OCI-LY3 (cell line): Measurements from ENCODE around the gene SDF2L1.

Experiments used
- EZH2phosphoT487 ChIP-seq: fragments of 200-600 bp; shearing (Covaris generic); IDR thresholded peaks from 2 replicates; pipeline ENCODE4 v1.6.1; 2018; ENCODE audit warnings: antibody characterized with exemption, mixed run types, low read depth
- TF ChIP-seq, protein P1 (sequence below): fragments of 200-600, 300-600 bp; sonication (generic); IDR thresholded peaks from 2 replicates; pipeline ENCODE4 v1.5.1; 2014; ENCODE audit warnings: antibody characterized with exemption, low read length, low read depth

- TF ChIP-seq, protein P1, sequence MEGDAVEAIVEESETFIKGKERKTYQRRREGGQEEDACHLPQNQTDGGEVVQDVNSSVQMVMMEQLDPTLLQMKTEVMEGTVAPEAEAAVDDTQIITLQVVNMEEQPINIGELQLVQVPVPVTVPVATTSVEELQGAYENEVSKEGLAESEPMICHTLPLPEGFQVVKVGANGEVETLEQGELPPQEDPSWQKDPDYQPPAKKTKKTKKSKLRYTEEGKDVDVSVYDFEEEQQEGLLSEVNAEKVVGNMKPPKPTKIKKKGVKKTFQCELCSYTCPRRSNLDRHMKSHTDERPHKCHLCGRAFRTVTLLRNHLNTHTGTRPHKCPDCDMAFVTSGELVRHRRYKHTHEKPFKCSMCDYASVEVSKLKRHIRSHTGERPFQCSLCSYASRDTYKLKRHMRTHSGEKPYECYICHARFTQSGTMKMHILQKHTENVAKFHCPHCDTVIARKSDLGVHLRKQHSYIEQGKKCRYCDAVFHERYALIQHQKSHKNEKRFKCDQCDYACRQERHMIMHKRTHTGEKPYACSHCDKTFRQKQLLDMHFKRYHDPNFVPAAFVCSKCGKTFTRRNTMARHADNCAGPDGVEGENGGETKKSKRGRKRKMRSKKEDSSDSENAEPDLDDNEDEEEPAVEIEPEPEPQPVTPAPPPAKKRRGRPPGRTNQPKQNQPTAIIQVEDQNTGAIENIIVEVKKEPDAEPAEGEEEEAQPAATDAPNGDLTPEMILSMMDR = peak; percentile 23; the same call in 1 of the 2 replicates
- TF ChIP-seq EZH2phosphoT487 = no peak
These were observed 30.1 kb downstream of the SDF2L1 start for GRCh38 chr22:21672107-21672629.
